Gastrocnemius medialis (tissue), 4 donors: ENCODE data around the gene SHROOM3. TPM values are rescaled to one million over a fixed set of nuclear protein-coding genes. Genes with fewer than 3 reads are reported as not detected.
A peak's percentile ranks its signal among the peaks of the same experiment; 100 is the strongest.

Experiments used
- ATAC-seq, 2 donors: fragments of 150-250 bp; one replicate each; pipeline ENCODE4 v1.9.1; 2016
- DNase-seq, 2 donors: peaks; one replicate each; pipeline ENCODE4 v3.0.0-alpha.2; 2019
- H3K27ac ChIP-seq, 4 donors: fragments of 200-600 bp; sonication (generic); 1 replicate in 1 of 4; 2 replicates in 3 of 4; pipeline ENCODE4 v1.5.1; 2016 to 2018; ENCODE audit warnings: mild to moderate bottlenecking in 2 of 4, moderate library complexity in 1 of 4
- H3K27me3 ChIP-seq, 3 donors: fragments of 200-600 bp; sonication (generic) in 2 of 3; 1 replicate in 1 of 3; 2 replicates in 2 of 3; pipeline versions ENCODE4 v1.5.1 to v1.6.0; 2016 to 2019; ENCODE audit warnings: mild to moderate bottlenecking in 1 of 3, moderate library complexity in 1 of 3
- H3K36me3 ChIP-seq, 2 donors: fragments of 200-600 bp; sonication (generic) in 1 of 2; one replicate each; pipeline ENCODE4 v1.5.1; 2017 to 2018
- H3K4me1 ChIP-seq, 2 donors: fragments of 200-600 bp; sonication (generic) in 1 of 2; one replicate each; pipeline ENCODE4 v1.5.1; 2016 to 2017; ENCODE audit warnings: mild to moderate bottlenecking in 2 of 2
- H3K4me3 ChIP-seq, 4 donors: fragments of 200-600 bp; sonication (generic) in 3 of 4; 1 replicate in 1 of 4; 2 replicates in 3 of 4; pipeline ENCODE4 v1.5.1; 2016 to 2019; ENCODE audit warnings: mild to moderate bottlenecking in 2 of 4
- H3K9me3 ChIP-seq, 3 donors: fragments of 200-600 bp; sonication (generic) in 2 of 3; 1 replicate in 1 of 3; 2 replicates in 2 of 3; pipeline ENCODE4 v1.5.1; 2016 to 2019
- POLR2A ChIP-seq, 2 donors: fragments of 450-650 bp; IDR thresholded peaks; one replicate each; pipeline ENCODE4 v1.6.1; 2017; ENCODE audit warnings: antibody characterized with exemption in 2 of 2, mild to moderate bottlenecking in 2 of 2, moderate library complexity in 2 of 2
- in situ Hi-C, 4 donors: fragments of 200-750 bp; cut with MboI; loops; one replicate each; pipeline versions ENCODE4 v1.15.0 to v1.8.0; 2017; ENCODE audit warnings: low sequenced_read_pairs in 4 of 4
- intact Hi-C: fragments of 100-400 bp; cut with DNase I; formaldehyde crosslinking; loops from one replicate; pipeline ENCODE4 v1.15.1; 2023; ENCODE audit warnings: low total_unique reads
- total RNA-seq, 4 donors: library from RNA; depleted of rRNA; stranded (reverse); fragments of >200 nt; gene quantifications; one replicate each; pipeline versions ENCODE4 v1.1.0 to v1.2.3, GENCODE V29; 2016
- TF ChIP-seq, protein P1 (sequence below), 5 experiments: fragments of 450-650 bp in 3 of 5; fragments of 200-600 bp in 2 of 5; sonication (generic) in 2 of 5; IDR thresholded peaks in 4 of 5; conservative IDR thresholded peaks in 1 of 5; 1 replicate in 4 of 5; 2 replicates in 1 of 5; pipeline ENCODE4 v1.5.1; 2016 to 2019; ENCODE audit warnings: antibody characterized with exemption in 5 of 5, mild to moderate bottlenecking in 3 of 5, moderate library complexity in 3 of 5

The SHROOM3 gene
- total RNA-seq, 4 donors from 2014 or later, result 0.20 to 1.7 (median 0.98) TPM

DNA sequence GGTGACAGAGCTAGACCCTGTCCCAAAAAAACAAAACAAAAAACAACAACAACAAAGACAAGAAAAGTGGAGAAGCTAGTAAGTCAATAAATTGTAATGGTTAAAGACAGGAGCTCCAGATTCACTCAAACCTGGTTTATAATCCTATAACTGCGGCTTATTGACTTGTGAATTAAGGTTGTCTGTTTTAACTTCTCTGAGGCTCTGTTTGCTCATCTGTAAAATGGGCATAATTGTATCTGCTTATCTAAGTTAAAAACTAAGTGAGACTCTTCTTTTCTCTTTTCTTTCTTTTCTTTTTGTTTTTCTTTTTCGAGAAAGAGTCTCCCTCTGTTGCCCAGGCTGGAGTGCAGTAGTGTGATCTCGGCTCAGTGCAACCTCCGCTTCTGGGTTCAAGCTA is 378.0 kb downstream of the SHROOM3 start:
- TF ChIP-seq POLR2A (IDR thresholded peaks at IDR 0.05), result no peak
- TF ChIP-seq, protein P1, sequence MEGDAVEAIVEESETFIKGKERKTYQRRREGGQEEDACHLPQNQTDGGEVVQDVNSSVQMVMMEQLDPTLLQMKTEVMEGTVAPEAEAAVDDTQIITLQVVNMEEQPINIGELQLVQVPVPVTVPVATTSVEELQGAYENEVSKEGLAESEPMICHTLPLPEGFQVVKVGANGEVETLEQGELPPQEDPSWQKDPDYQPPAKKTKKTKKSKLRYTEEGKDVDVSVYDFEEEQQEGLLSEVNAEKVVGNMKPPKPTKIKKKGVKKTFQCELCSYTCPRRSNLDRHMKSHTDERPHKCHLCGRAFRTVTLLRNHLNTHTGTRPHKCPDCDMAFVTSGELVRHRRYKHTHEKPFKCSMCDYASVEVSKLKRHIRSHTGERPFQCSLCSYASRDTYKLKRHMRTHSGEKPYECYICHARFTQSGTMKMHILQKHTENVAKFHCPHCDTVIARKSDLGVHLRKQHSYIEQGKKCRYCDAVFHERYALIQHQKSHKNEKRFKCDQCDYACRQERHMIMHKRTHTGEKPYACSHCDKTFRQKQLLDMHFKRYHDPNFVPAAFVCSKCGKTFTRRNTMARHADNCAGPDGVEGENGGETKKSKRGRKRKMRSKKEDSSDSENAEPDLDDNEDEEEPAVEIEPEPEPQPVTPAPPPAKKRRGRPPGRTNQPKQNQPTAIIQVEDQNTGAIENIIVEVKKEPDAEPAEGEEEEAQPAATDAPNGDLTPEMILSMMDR (IDR thresholded peaks at IDR 0.05 in 4 of 5, conservative IDR thresholded peaks at IDR 0.05 in 1 of 5), result no peak
- Histone ChIP-seq H3K4me1 (no peaks in the 10 kb centered on the region), H3K4me3 (no peak overlapping the region), H3K36me3 (no peaks in the 10 kb centered on the region), H3K27ac (no peak overlapping the region), H3K9me3 (peaks cover 0 to 4% (median 0%) of the 10 kb centered on the region in 3 donors), H3K27me3 (no peaks in the 10 kb centered on the region)
- ATAC-seq, result no peak
- DNase-seq, result no peak
- intact Hi-C loops, result no loop called here
- in situ Hi-C loops, result no loop called here

DNA sequence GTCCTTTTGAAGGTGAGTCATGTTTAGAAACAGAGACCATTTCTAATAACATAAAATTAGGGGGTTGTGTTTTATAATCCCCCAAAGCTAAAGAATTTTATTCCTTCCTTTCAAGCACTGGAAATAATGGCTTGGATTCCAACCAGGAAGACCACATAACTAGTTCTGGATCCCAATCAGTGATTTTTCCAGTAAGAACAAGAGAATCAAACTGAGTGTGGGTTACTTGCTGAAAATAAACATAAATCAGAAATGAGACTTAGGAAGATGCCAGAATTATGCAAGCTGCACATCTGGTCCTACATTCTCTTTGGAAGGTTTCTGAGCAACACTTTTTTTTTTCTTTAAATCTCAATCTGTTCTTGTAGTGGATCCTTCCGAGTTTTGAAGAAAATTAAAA is 386.6 kb downstream of the SHROOM3 start:
- TF ChIP-seq, protein P1 (IDR thresholded peaks at IDR 0.05 in 4 of 5, conservative IDR thresholded peaks at IDR 0.05 in 1 of 5), result no peak
- no peak for TF ChIP-seq POLR2A (IDR thresholded peaks at IDR 0.05)
- H3K27ac ChIP-seq, result no peak overlapping the region
- intact Hi-C loops (no loop called here), in situ Hi-C loops (no loop called here)
- DNase-seq (no peak), ATAC-seq (no peak)
- H3K9me3 ChIP-seq, result no peaks in the 10 kb centered on the region
- no peaks in the 10 kb centered on the region for H3K36me3 ChIP-seq
- H3K27me3 ChIP-seq, result no peaks in the 10 kb centered on the region
- no peak overlapping the region for H3K4me3 ChIP-seq
- no peaks in the 10 kb centered on the region for H3K4me1 ChIP-seq

DNA sequence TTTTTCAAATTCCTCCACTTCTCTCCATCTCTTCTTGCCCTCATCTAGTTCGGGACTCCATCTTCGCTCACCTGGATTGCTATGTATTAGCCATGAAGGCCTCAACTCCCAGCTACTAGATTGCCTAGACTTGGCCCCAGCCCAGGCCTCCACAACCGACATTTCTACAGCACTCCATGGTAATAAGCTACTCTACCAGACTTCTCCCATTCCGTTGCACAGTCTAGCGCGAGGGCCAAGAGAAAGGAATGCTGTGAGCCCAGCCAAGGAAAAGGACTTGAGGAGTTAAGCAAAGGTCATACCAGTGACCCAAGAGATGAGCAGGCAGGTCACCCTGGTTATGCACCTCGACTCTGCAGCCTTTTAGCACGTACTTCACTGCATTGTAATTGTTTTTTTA is 387.3 kb downstream of the SHROOM3 start:
- intact Hi-C loops, result no loop called here
- TF ChIP-seq, protein P1 (IDR thresholded peaks at IDR 0.05 in 4 of 5, conservative IDR thresholded peaks at IDR 0.05 in 1 of 5), result no peak
- no peak overlapping the region for H3K4me3 ChIP-seq
- ATAC-seq (no peak), DNase-seq (peak in 1 of 2 donors; percentile 17)
- no peaks in the 10 kb centered on the region for H3K4me1 ChIP-seq
- H3K27ac ChIP-seq, result no peak overlapping the region
- no peaks in the 10 kb centered on the region for H3K9me3 ChIP-seq
- in situ Hi-C loops, result no loop called here
- no peaks in the 10 kb centered on the region for H3K36me3 ChIP-seq
- H3K27me3 ChIP-seq, result no peaks in the 10 kb centered on the region

DNA sequence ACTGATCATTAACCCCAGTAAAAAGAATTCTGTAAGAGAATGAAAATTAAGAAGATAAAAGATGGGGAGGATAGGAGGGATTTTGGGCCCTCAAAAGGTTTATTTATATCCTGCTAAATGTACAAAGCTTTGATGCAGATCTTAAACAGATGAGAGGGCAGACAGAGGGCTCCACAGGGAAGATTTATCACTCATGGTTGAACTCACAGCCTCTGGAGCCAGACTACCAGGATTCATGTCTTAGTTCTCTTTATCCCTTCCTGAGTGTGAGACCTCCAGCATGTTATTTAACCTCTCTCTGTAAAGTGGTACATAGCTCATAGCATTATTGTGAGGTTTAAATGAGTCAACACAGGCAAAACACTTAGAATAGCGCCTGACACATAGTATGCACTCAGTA is 388.5 kb downstream of the SHROOM3 start:
- ATAC-seq (no peak), DNase-seq (no peak)
- H3K4me3 ChIP-seq, result no peak overlapping the region
- no peaks in the 10 kb centered on the region for H3K4me1 ChIP-seq
- intact Hi-C loops (no loop called here), in situ Hi-C loops (no loop called here)
- H3K27me3 ChIP-seq, result no peaks in the 10 kb centered on the region
- H3K9me3 ChIP-seq, result no peaks in the 10 kb centered on the region
- no peak overlapping the region for H3K27ac ChIP-seq
- TF ChIP-seq POLR2A (IDR thresholded peaks at IDR 0.05), result no peak
- TF ChIP-seq, protein P1 (IDR thresholded peaks at IDR 0.05 in 4 of 5, conservative IDR thresholded peaks at IDR 0.05 in 1 of 5), result no peak
- no peaks in the 10 kb centered on the region for H3K36me3 ChIP-seq

DNA sequence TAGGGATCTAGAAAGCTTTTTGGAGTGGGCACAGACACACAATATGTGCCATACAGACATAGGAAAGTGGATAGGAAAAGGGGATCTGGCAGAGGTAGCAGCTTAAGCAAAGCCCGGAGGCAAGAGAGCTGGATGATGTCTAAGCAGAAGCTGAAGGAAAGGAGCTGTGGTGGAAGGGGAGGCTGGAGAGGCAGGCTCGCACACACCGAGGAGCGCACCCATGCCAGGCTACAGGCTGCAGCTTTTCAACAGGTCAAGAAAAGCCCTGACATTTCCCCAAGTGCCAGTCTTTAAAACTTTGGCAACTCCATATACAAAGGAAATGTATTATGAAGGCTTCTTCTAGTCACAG is 395.6 kb downstream of the SHROOM3 start:
- DNase-seq (no peak), ATAC-seq (no peak)
- in situ Hi-C loops, result no loop called here
- no peaks in the 10 kb centered on the region for H3K9me3 ChIP-seq
- TF ChIP-seq POLR2A (IDR thresholded peaks at IDR 0.05), result no peak
- TF ChIP-seq, protein P1 (IDR thresholded peaks at IDR 0.05 in 4 of 5, conservative IDR thresholded peaks at IDR 0.05 in 1 of 5), result no peak
- peaks cover 0 to 4% of the 10 kb centered on the region in 2 donors for H3K4me1 ChIP-seq
- H3K27me3 ChIP-seq, result no peaks in the 10 kb centered on the region
- intact Hi-C loops, result no loop called here
- no peaks in the 10 kb centered on the region for H3K36me3 ChIP-seq
- H3K27ac ChIP-seq, result peak overlapping the region in 3 of 4 donors; percentile 3 to 72 (median 55)
- no peak overlapping the region for H3K4me3 ChIP-seq
